Measurements from ENCODE around the gene POMP. TPM values are rescaled to one million over a fixed set of nuclear protein-coding genes. Genes with fewer than 3 reads are reported as not detected.

Gene POMP
- total RNA-seq, 1 donor from 2014 or later = 49.7 TPM

- no peaks in the 10 kb centered on the region for H3K4me1 Mint-ChIP-seq
- no peak overlapping the region for H3K4me3 Mint-ChIP-seq
- no peaks in the 10 kb centered on the region for H3K27me3 Mint-ChIP-seq (ENCODE audit: low read depth)
- no peak for DNase-seq (ENCODE audit: low spot score in 2 of 2, unreplicated experiment in 2 of 2)
- no peak for TF ChIP-seq CTCF (IDR thresholded peaks at IDR 0.05; ENCODE audit: unreplicated experiment)
- no peak overlapping the region for H3K27ac Mint-ChIP-seq
- H3K9me3 Mint-ChIP-seq = no peaks in the 10 kb centered on the region
- H3K36me3 Mint-ChIP-seq = peaks cover 8% of the 10 kb centered on the region
These were observed 45.4 kb downstream of the POMP start for GRCh38 chr13:28704282-28704681.

GRCh38 chr13:28704919-28705318, 46.0 kb downstream of the POMP start:
- DNase-seq (ENCODE audit: low spot score in 2 of 2, unreplicated experiment in 2 of 2) = no peak
- Mint-ChIP-seq H3K4me3 (no peak overlapping the region), H3K36me3 (peaks cover 8% of the 10 kb centered on the region), H3K4me1 (peaks cover 3% of the 10 kb centered on the region), H3K9me3 (no peaks in the 10 kb centered on the region), H3K27me3 (ENCODE audit: low read depth) (no peaks in the 10 kb centered on the region), H3K27ac (no peak overlapping the region)
- no peak for TF ChIP-seq CTCF (IDR thresholded peaks at IDR 0.05; ENCODE audit: unreplicated experiment)

- Mint-ChIP-seq H3K27me3 (ENCODE audit: low read depth) (no peaks in the 10 kb centered on the region), H3K4me3 (no peak overlapping the region), H3K36me3 (peaks cover 4% of the 10 kb centered on the region), H3K9me3 (no peaks in the 10 kb centered on the region), H3K27ac (no peak overlapping the region), H3K4me1 (peaks cover 3% of the 10 kb centered on the region)
- DNase-seq (ENCODE audit: low spot score in 2 of 2, unreplicated experiment in 2 of 2) = no peak
- no peak for TF ChIP-seq CTCF (IDR thresholded peaks at IDR 0.05; ENCODE audit: unreplicated experiment)
These were observed 46.6 kb downstream of the POMP start for GRCh38 chr13:28705461-28706083.

GRCh38 chr13:28707629-28708427, 48.9 kb downstream of the POMP start:
- Mint-ChIP-seq H3K4me1 (peaks cover 3% of the 10 kb centered on the region), H3K36me3 (peaks cover 1% of the 10 kb centered on the region), H3K9me3 (no peaks in the 10 kb centered on the region), H3K27me3 (ENCODE audit: low read depth) (no peaks in the 10 kb centered on the region), H3K27ac (no peak overlapping the region), H3K4me3 (no peak overlapping the region)
- TF ChIP-seq CTCF (IDR thresholded peaks at IDR 0.05; ENCODE audit: unreplicated experiment) = no peak
- no peak for DNase-seq (ENCODE audit: low spot score in 2 of 2, unreplicated experiment in 2 of 2)

- no peaks in the 10 kb centered on the region for H3K36me3 Mint-ChIP-seq
- TF ChIP-seq CTCF (IDR thresholded peaks at IDR 0.05; ENCODE audit: unreplicated experiment) = no peak
- no peak for DNase-seq (ENCODE audit: low spot score in 2 of 2, unreplicated experiment in 2 of 2)
- H3K27ac Mint-ChIP-seq = no peak overlapping the region
- no peak overlapping the region for H3K4me3 Mint-ChIP-seq
- peaks cover 3% of the 10 kb centered on the region for H3K4me1 Mint-ChIP-seq
- no peaks in the 10 kb centered on the region for H3K27me3 Mint-ChIP-seq (ENCODE audit: low read depth)
- no peaks in the 10 kb centered on the region for H3K9me3 Mint-ChIP-seq
These were observed 51.2 kb downstream of the POMP start for GRCh38 chr13:28710161-28710560.
